Fibroblast of mammary gland (primary cell): ENCODE results near the gene NPPB.

Source experiments
- DNase-seq: peaks from one replicate; pipeline ENCODE4 v3.0.0-alpha.2; 2010; ENCODE audit warnings: low read depth
- H3K4me3 ChIP-seq: 2 replicates; pipeline ENCODE4 v1.5.1; 2011; ENCODE audit warnings: low read depth, mild to moderate bottlenecking, low read length, moderate library complexity; ENCODE audit not compliant: control insufficient read depth
- CTCF ChIP-seq: conservative IDR thresholded peaks from 2 replicates; pipeline ENCODE4 v1.5.1; 2011; ENCODE audit warnings: low read depth, low read length, inconsistent platforms; ENCODE audit not compliant: control insufficient read depth, insufficient read depth

The NPPB gene

GRCh38 chr1:11826946-11827345 lies 31.8 kb downstream of the NPPB start:
- DNase-seq = no peak
- no peak overlapping the region for H3K4me3 ChIP-seq
- no peak for TF ChIP-seq CTCF

- no peak for DNase-seq
- no peak for TF ChIP-seq CTCF
- H3K4me3 ChIP-seq = no peak overlapping the region
Measured at GRCh38 chr1:11825131-11825530, 33.6 kb downstream of the NPPB start.

- TF ChIP-seq CTCF = no peak
- H3K4me3 ChIP-seq = no peak overlapping the region
Measured at GRCh38 chr1:11823366-11824137, 35.2 kb downstream of the NPPB start.

GRCh38 chr1:11822091-11822490 lies 36.7 kb downstream of the NPPB start:
- no peak for DNase-seq
- no peak for TF ChIP-seq CTCF
- no peak overlapping the region for H3K4me3 ChIP-seq

More at GRCh38 chr1:11823366-11824137, 35.2 kb downstream of the NPPB start:
- no peak for DNase-seq

GRCh38 chr1:11817192-11817591 lies 41.6 kb downstream of the NPPB start:
- no peak for DNase-seq
- H3K4me3 ChIP-seq = no peak overlapping the region
- no peak for TF ChIP-seq CTCF

- DNase-seq = no peak
- no peak overlapping the region for H3K4me3 ChIP-seq
- no peak for TF ChIP-seq CTCF
Measured at GRCh38 chr1:11813021-11813420, 45.7 kb downstream of the NPPB start.
